Kidney tubule cell (primary cell): Measurements from ENCODE around the gene FHOD3.
"Not testable (repeated sequence)": the region's sequence is repeated elsewhere in the genome, so short reads cannot be mapped to it uniquely, and the experiment has no call there.

ENCODE experiments used
- DNase-seq: peaks from one replicate; pipeline ENCODE4 v3.0.0-alpha.2; 2018; ENCODE audit warnings: low spot score

FHOD3 gene

GRCh38 chr18:36551274-36551673 lies 253.8 kb downstream of the FHOD3 start:
- DNase-seq: not testable (repeated sequence)

DNA sequence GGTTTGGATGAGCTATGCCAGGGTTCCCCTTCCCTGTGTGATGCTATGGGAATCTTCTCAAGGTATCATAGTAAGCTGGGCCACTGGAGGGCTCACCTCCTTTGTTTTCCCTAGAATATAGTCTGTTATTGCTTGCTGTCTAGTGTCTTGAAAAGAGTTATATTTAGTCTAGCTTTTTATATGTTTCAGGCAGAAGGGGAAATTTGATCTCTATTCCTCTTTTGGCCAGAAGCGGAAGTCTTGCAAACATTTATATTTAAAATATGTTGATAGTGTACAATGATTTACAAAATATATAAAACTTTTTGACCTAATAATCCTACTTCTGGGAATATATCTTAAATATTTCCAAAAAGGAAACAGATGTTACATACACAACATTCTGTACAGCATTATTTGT lies 260.7 kb downstream of the FHOD3 start:
- DNase-seq: no peak

DNA sequence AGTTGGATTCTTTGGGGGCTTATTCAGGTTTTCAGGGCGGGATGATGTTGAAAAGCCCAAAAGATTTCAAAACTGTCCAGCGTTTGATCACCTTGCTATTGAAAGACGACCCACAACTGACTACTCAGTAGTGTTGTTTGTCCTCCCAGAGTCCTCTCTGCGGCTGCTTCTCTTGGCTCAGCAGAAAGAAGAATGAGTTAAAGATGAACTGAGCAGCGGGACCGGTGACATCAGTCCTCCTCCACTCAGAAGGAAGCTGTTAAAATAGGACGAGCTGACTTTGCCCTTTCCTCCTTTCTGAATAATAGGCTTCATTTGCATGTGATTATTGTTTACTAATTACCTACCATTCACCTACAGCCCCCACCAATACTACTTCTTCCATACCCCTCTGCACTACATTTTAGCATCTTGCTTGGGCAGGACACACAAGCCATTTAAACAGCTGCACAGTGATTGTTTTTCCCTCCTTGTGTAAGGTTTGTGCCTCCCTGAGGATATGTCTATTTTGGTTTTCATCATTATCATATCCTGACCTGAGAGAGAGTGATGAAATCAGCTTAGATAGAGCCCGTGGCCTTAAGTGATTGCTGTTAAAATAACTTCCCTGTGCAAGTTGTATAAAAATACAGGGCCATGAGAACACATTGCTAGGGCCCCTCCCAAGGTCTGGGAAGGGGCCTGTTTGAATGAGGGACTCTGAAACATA lies 261.8 kb downstream of the FHOD3 start:
- DNase-seq: no peak

GRCh38 chr18:36560187-36560586 lies 262.7 kb downstream of the FHOD3 start:
- no peak for DNase-seq

DNA sequence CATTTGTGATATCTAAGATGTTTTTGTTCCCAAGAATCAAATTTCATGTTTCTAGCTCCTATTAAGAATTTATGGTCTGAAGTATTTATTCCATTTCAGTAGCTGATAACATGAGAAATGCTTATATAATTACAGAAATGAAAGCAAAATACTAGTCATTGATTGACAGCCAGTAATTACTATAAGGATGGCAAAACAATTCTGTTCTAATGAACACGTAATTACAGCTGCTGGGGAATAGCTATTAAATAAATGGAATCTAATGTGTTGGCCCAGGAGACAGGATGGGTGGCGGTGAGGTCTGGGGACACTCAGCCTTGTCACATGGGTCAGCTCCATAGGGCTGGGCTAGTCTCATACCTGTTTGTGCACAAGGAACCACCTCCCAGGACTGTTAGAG lies 263.5 kb downstream of the FHOD3 start:
- DNase-seq: no peak

GRCh38 chr18:36564841-36565240 lies 267.3 kb downstream of the FHOD3 start:
- no peak for DNase-seq

- DNase-seq: no peak
These were observed 270.3 kb downstream of the FHOD3 start for GRCh38 chr18:36567800-36568199.

- DNase-seq: no peak
These were observed 271.0 kb downstream of the FHOD3 start for GRCh38 chr18:36568487-36568886.

GRCh38 chr18:36572135-36572856 lies 274.8 kb downstream of the FHOD3 start:
- DNase-seq: peak; percentile 51

DNA sequence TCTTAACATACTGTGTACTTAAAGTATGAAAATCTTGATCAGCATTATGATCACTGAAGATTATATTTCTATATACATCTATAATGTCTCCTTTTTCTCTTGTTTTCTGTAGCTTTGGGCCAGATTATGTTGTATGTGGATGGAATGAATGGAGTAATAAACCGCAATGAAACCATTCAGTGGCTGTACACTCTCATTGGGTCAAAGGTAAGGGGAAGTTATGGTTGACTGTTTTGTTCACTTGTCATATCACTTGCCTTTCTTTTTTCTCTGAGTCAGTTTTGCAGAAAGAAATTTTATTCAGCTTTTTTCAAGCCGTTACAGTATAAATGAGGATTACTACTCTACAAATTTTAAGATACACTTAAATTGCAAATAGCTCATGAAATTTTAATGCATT lies 278.8 kb downstream of the FHOD3 start:
- DNase-seq: no peak

DNA sequence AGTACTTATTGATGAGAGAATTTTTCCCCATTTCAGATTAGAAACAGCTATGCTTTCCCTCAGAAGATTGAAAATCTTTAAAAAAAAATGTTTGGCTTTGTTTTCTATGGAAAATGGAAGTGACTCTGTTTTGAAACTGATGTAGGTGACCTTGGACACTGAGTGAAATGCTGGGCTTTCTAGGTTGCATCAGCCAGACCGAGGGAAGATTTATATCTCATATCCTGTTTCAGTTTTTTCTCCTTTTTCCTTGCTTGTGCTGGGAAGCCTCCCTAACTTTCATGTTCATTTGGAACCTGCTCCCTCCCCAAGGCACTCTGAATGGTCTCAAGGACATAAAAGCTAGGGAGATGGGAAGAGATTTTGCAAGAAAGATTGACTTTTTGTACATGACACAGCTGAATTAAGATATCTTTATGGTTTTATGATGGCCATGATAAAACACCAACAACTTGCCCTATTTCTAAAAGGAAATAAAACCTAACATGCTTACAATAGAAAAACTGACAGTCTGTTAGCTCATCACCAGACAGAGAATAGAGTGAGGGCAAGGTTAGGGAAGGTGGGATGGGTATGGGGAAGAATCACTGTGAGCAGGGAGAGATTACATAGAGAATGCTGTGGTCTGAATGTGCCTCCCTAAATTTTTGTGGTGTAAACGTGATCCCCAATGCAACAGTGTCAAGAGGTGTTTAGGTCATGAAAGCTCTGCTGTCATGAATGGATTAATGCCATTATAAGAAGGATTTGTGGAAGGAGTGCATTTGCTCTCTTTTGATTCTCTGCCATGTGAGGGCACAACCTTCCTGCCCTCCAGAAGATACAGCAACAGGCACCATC lies 281.6 kb downstream of the FHOD3 start:
- no peak for DNase-seq

DNA sequence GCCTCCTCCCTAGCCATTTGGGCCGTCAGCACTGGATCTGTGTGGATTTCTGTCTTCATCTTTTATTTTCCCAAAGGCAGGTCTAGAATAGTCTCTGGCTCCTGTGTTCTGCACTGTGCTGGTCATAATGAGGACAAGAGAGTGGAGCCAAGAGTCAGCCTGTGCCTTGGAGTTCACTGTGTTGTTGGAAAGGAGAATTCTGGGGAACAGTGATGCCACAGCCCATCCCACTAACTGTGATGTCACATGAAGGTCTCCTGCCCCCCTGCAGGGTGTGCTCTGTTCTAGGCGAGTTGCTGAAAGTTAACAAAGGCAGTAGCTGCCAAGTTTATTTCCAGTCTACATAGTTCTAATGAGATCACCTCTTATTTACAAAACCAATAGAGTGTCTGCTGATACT lies 282.8 kb downstream of the FHOD3 start:
- peak; percentile 59 for DNase-seq

DNA sequence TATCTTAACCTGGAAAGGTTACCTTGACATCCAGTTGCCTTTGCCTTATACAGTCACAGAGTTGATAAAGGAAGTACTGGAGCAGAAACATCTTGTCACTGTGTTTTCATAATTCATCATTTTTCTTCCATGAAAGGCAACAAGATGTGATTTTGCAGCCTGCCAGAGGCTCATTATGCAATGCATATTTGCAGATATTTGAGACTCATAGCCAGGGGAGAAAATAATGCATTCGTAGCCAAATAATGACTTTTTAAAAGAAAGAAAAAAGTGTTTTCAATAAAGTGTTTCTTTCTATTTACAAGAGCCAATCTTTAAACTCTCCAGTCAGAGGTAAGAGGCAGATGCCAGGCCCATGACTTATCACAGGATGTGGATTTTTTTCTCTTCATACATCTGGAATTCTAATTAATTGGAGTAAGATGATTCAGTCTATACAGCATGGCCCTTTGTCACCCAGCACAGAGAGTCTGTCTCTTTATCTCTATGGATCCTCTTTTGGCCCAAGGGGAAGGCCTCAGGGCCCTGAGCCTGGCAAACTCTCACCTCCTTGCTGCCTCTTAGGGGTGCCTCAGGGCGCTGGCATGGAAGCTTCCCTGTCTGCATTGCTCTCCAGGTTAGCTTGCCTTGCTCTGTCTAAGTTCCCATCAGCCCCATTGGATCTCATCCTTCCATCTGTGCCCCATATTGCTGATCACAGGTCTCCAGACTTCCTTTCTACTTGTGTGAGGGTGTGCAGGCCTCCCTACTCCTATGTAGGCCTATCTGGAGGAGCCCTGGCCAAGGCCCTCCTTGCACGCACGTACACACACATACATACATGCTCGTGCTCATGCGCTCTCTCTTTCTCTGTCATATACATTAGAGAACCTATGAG lies 283.6 kb downstream of the FHOD3 start:
- DNase-seq: peak; percentile 85

- peak; percentile 65 for DNase-seq
These were observed 285.7 kb downstream of the FHOD3 start for GRCh38 chr18:36582988-36583745.

DNA sequence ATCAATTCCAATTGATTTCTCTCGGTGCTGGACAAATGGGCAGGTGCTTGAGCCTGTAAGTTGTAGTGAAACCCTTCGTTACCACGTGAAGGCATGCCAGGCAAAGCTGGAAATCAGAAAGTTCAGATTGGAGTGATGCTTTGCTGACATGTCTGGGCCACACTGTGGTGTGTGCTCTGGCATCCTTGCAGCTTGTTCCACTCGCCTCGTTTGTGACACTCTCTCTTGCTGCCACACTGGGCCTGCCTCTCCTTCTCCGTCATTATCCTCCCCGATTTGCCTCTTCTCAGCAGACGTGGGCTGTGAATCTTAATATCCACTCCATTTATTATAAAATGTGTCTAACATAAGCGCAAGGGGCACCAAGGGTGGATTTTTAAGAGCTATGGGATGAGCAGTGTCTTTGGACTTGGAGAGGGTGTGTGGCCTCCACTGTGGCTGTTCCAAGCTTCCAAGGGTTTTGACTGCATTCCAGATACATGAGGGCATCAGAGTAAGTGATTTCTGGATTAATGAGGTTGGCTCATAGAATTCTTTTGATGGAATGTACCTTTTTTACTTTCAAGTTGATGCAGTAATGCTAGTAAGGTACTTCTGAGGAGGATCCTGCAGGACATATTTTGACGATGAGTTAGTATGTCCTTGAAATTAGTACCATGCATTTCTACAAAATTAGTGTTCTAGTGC lies 292.5 kb downstream of the FHOD3 start:
- DNase-seq: peak; percentile 74

DNA sequence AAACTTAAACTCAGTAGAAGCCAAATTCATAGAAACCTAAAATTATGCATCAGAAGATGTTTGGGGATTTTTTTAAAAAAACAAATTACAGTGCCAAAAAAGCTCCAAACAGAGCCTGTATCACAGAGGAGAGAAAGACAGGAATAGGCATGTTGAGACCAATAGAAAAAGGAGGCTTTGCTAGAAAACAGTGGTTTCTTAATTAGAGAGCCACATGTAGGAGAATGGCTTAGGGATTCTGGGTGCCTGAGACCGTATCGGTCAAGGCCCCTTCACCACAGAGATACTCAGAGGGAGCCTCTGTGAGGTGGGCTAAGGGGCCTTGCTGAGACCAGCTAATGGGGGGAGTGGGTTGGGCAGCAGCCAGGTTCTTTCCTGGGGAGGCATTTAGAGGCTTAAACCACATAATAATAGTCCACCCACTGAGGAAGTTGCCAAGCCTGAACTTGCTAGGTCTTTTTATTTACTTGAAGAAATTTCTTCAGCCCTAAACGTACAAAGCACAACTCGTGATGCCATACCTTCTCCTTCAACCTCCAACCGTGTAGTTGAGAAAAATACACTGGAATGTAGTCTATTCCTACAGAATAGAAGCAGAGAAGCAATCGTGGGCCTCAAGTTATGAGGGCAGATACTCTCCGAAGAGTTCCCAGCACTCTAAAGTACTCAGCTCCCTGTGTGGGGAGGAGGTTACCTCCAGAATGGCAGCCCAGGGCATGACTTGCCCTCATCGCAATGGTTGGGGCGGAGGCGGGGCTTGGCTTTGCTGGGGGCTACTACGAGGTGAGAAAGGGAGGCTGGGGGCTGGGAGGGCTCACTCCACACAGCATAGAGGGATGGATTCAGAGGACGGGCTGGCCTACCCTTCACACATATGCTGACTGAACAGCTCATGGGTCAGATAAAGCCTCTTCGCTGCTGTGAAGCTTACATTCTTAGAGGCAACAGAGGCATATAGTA lies 293.4 kb downstream of the FHOD3 start:
- DNase-seq: no peak

GRCh38 chr18:36592282-36592681 lies 294.8 kb downstream of the FHOD3 start:
- DNase-seq: peak; percentile 63

- DNase-seq: peak; percentile 48
These were observed 295.5 kb downstream of the FHOD3 start for GRCh38 chr18:36593001-36593400.

DNA sequence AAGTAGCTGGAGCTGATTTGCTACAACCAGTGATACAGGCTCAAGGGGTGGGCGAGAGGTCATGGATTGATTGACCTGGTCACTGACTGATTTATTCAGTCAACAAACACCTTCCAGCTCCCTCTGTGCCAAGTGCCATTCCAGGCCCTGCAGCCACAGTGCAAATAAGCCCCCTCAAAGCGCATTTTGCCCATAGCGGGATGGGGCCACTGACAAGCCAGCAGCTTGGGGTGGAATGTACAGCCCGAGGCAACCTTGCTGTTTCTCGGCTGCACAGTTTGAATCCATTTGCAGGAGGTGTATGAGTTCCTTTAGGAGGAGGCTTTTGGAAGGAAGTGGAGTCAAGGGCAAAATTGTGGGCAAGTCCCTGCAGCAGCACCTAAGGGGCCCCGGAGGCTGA lies 296.1 kb downstream of the FHOD3 start:
- no peak for DNase-seq
